Cardiac fibroblast (primary cell): Measurements from ENCODE around the gene PWP1.
A peak's percentile ranks its signal among the peaks of the same experiment; 100 is the strongest.

Experiments
- DNase-seq, 2 donors: peaks; one replicate each; pipeline versions ENCODE4 v3.0.0 to v3.0.0-alpha.2; 2010; ENCODE audit warnings: low read depth in 2 of 2
- H3K4me3 ChIP-seq, 2 donors: replicated peaks in 1 of 2; 1 replicate in 1 of 2; 2 replicates in 1 of 2; pipeline ENCODE4 v1.5.1; 2011; ENCODE audit warnings: low read depth in 2 of 2, low read length in 2 of 2, mild to moderate bottlenecking in 2 of 2, moderate library complexity in 1 of 2
- CTCF ChIP-seq: IDR thresholded peaks from one replicate; pipeline ENCODE4 v1.5.1; 2011; ENCODE audit warnings: low read depth, mild to moderate bottlenecking, low read length, inconsistent platforms

PWP1 gene

GRCh38 chr12:107685360-107686248, at the start of gene PWP1:
TSS of gene PWP1 (plus strand) at chr12:107685799. CDS start at chr12:107685900, 101 bp downstream.
- DNase-seq: peak; percentile 96 to 97
- TF ChIP-seq CTCF: no peak
- peak within 1 kb of the TSS; percentile 97 to 100 for H3K4me3 ChIP-seq

GRCh38 chr12:107641154-107641553, 44.4 kb upstream of the PWP1 start:
- TF ChIP-seq CTCF: no peak
- DNase-seq: no peak
- H3K4me3 ChIP-seq: no peak overlapping the region

GRCh38 chr12:107642240-107642639, 43.4 kb upstream of the PWP1 start:
- TF ChIP-seq CTCF: no peak
- no peak for DNase-seq
- H3K4me3 ChIP-seq: no peak overlapping the region

GRCh38 chr12:107645630-107646333, 39.8 kb upstream of the PWP1 start:
- no peak for DNase-seq
- TF ChIP-seq CTCF: no peak

GRCh38 chr12:107646436-107646835, 39.2 kb upstream of the PWP1 start:
- DNase-seq: no peak
- TF ChIP-seq CTCF: no peak
- H3K4me3 ChIP-seq: no peak overlapping the region

More at GRCh38 chr12:107645630-107646333, 39.8 kb upstream of the PWP1 start:
- H3K4me3 ChIP-seq: no peak overlapping the region

GRCh38 chr12:107649661-107650061, 35.9 kb upstream of the PWP1 start:
- H3K4me3 ChIP-seq: no peak overlapping the region
- TF ChIP-seq CTCF: no peak
- no peak for DNase-seq
